ENCODE measurements around the gene TIMM21. TPM values are rescaled to one million over a fixed set of nuclear protein-coding genes. Genes with fewer than 3 reads are reported as not detected.

TIMM21 gene
- total RNA-seq, 4 donors from 2014 or later, result 32.7 to 38.3 (median 35.5) TPM

DNA sequence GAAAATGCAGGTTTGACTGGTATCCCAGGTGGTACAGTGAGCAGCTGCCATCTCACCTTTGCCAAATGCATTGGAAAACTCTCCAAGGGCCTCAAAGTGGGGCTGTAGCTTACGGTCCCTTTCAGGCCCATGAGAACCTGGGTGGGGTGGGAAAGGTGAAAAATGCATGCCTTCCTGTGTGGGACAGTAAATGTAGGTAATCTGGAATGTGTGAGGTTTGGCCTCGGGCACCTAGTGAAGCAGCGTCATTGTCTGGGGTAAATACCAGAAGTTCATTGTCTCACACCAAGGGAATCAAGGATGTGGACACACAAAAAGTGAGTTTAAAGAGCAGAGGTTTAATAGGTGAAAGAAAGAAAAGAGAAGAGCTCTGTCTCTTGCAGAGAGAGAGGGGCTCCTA lies 36.6 kb downstream of the TIMM21 start:
- Histone ChIP-seq H3K27me3 (peaks cover 40% of the 10 kb centered on the region), H3K9me3 (peaks cover 0 to 8% (median 0%) of the 10 kb centered on the region in 3 donors), H3K4me3 (no peak overlapping the region), H3K27ac (no peak overlapping the region), H3K36me3 (no peaks in the 10 kb centered on the region), H3K4me1 (no peaks in the 10 kb centered on the region)
- no peak for ATAC-seq
- 69 to 71% methylated on average over 1 to 3 of the region's 3 CpGs for WGBS, 2 donors (ENCODE audit: low coverage in 1 of 2)
- TF ChIP-seq EP300 (IDR thresholded peaks at IDR 0.05) (no peak), POLR2AphosphoS5 (IDR thresholded peaks at IDR 0.05) (no peak), POLR2A (IDR thresholded peaks at IDR 0.05) (no peak)
- TF ChIP-seq, protein P1, sequence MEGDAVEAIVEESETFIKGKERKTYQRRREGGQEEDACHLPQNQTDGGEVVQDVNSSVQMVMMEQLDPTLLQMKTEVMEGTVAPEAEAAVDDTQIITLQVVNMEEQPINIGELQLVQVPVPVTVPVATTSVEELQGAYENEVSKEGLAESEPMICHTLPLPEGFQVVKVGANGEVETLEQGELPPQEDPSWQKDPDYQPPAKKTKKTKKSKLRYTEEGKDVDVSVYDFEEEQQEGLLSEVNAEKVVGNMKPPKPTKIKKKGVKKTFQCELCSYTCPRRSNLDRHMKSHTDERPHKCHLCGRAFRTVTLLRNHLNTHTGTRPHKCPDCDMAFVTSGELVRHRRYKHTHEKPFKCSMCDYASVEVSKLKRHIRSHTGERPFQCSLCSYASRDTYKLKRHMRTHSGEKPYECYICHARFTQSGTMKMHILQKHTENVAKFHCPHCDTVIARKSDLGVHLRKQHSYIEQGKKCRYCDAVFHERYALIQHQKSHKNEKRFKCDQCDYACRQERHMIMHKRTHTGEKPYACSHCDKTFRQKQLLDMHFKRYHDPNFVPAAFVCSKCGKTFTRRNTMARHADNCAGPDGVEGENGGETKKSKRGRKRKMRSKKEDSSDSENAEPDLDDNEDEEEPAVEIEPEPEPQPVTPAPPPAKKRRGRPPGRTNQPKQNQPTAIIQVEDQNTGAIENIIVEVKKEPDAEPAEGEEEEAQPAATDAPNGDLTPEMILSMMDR (IDR thresholded peaks at IDR 0.05), result no peak

DNA sequence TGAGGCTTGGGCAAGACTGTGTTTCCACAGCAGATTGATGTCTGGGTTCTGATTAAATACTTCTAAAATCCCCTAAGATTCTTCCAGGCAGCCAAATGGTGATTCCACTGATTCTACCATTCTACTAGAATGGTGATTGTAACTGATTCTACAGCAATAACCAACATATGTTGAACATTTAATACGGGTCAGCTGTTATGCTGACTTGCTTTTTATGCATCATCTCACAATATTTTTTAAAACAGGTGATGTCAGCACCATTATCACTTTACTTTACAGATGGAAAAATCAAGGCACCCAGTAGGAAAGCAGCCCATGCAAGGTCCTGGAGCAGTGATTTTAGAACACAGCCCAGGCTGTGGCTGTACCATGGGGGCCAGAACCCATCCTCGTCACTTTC lies 37.5 kb downstream of the TIMM21 start:
- no peak for TF ChIP-seq EP300 (IDR thresholded peaks at IDR 0.05)
- TF ChIP-seq, protein P1 (IDR thresholded peaks at IDR 0.05), result no peak
- TF ChIP-seq POLR2AphosphoS5 (IDR thresholded peaks at IDR 0.05), result no peak
- no peak for TF ChIP-seq POLR2A (IDR thresholded peaks at IDR 0.05)
- Histone ChIP-seq H3K27me3 (peaks cover 36% of the 10 kb centered on the region), H3K36me3 (no peaks in the 10 kb centered on the region), H3K9me3 (no peaks in the 10 kb centered on the region), H3K27ac (no peak overlapping the region), H3K4me3 (no peak overlapping the region), H3K4me1 (no peaks in the 10 kb centered on the region)
- no peak for ATAC-seq
- 78% methylated on average over 2 of the region's 2 CpGs; no CpG with 5 or more reads in 1 of the 2 donors for WGBS, 2 donors (ENCODE audit: low coverage in 1 of 2)

DNA sequence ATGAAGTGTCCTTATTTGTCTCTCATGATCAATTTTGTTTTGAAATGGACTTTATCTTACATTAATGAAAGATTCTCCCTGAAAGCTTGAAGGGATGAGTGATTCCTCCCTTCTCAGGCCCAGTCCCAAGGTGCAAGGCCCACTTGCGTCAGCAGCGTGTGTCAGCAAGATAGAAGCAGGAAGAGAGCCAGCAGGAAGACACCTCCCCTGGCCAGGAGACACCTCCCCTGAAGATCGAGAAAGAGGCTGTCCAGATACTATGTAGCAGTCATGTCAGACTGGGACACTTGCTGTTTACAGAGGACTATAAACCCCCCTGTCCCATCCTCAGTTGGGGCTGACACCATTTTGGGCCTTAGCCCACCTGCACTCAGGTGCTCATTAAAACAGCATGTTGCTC lies 38.3 kb downstream of the TIMM21 start:
- H3K36me3 ChIP-seq, result no peaks in the 10 kb centered on the region
- no peak overlapping the region for H3K4me3 ChIP-seq
- H3K4me1 ChIP-seq, result no peaks in the 10 kb centered on the region
- H3K27me3 ChIP-seq, result peaks cover 38% of the 10 kb centered on the region
- H3K9me3 ChIP-seq, result no peaks in the 10 kb centered on the region
- 84 to 94% methylated on average over 3 of the region's 3 CpGs for WGBS, 2 donors (ENCODE audit: low coverage in 1 of 2)
- H3K27ac ChIP-seq, result no peak overlapping the region
- no peak for TF ChIP-seq POLR2AphosphoS5 (IDR thresholded peaks at IDR 0.05)
- TF ChIP-seq POLR2A (IDR thresholded peaks at IDR 0.05), result no peak
- no peak for TF ChIP-seq EP300 (IDR thresholded peaks at IDR 0.05)
- TF ChIP-seq, protein P1 (IDR thresholded peaks at IDR 0.05), result no peak
- no peak for ATAC-seq

DNA sequence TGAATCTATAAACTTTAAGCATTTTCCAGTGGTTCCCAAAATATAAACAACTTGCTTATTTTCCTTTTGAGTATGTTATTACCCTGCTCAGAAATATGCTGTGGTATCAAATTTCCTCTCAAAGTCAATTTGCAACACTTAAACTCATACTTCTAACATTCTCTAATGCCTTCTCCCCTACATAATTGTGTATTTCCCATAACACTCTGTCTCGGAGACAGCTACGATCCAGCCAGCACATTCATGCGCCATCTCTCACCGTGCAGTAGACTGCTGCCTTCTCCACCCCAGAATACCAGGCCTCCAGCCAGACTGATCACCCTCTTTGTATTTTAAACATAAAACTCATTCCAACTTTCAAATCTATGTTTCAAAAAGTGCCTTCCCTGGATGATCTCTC lies 41.8 kb downstream of the TIMM21 start:
- no peak for TF ChIP-seq POLR2A (IDR thresholded peaks at IDR 0.05)
- no peak for TF ChIP-seq POLR2AphosphoS5 (IDR thresholded peaks at IDR 0.05)
- TF ChIP-seq, protein P1 (IDR thresholded peaks at IDR 0.05), result no peak
- no peak for TF ChIP-seq EP300 (IDR thresholded peaks at IDR 0.05)
- 38 to 63% methylated on average over 4 of the region's 4 CpGs for WGBS, 2 donors (ENCODE audit: low coverage in 1 of 2)
- H3K27me3 ChIP-seq, result peaks cover 26% of the 10 kb centered on the region
- H3K9me3 ChIP-seq, result no peaks in the 10 kb centered on the region
- no peaks in the 10 kb centered on the region for H3K36me3 ChIP-seq
- no peak overlapping the region for H3K4me3 ChIP-seq
- no peak overlapping the region for H3K27ac ChIP-seq
- no peak for ATAC-seq
- H3K4me1 ChIP-seq, result no peaks in the 10 kb centered on the region

DNA sequence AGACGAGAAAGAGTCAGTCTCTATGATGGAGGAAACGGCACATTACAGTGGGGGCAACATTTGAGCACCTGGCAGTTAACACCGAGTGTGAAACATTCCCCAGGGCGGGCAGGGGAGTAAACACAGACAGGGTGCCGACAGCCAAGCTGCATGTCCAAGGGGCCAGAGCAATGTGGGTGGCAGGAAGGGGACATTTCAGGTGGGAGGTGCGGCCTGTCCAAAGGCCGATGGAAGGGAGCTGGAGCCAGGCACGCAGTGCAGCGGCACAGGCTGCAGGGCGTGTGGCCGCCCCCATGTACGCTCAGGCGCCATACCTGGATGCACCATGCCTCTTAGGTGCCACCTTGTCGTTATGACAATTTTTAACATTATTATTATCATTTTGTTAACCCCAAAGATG lies 43.3 kb downstream of the TIMM21 start:
- H3K27me3 ChIP-seq, result peaks cover 26% of the 10 kb centered on the region

More for the DNA sequence above, 43.3 kb downstream of the TIMM21 start:
- H3K27ac ChIP-seq, result no peak overlapping the region
- no peak for ATAC-seq
- WGBS, 2 donors (ENCODE audit: low coverage in 1 of 2), result 56 to 78% methylated on average over 7 to 14 of the region's 14 CpGs
- peaks cover 0 to 4% (median 0%) of the 10 kb centered on the region in 3 donors for H3K4me1 ChIP-seq
- no peak for TF ChIP-seq POLR2AphosphoS5 (IDR thresholded peaks at IDR 0.05)
- TF ChIP-seq, protein P1 (IDR thresholded peaks at IDR 0.05), result no peak
- no peak for TF ChIP-seq EP300 (IDR thresholded peaks at IDR 0.05)
- TF ChIP-seq POLR2A (IDR thresholded peaks at IDR 0.05), result no peak
- H3K4me3 ChIP-seq, result no peak overlapping the region
- H3K9me3 ChIP-seq, result no peaks in the 10 kb centered on the region
- H3K36me3 ChIP-seq, result no peaks in the 10 kb centered on the region

Data from gastroesophageal sphincter (tissue), 4 donors.